B cell (primary cell): ENCODE measurements around the gene MPDZ. TPM values are rescaled to one million over a fixed set of nuclear protein-coding genes. Genes with fewer than 3 reads are reported as not detected.

Experiments
- ATAC-seq: fragments of 200-7000 bp; cut with Tn5 transposase; one replicate; pipeline ENCODE4 v1.10.0; 2021; ENCODE audit warnings: low read depth, mild to moderate bottlenecking, moderate number of reproducible peaks, moderate library complexity
- CTCF ChIA-PET: fragments of 350-600 bp; sonication (Branson Sonifier 250); formaldehyde crosslinking; loops from one replicate; lab custom pipeline; 2021; ENCODE audit warnings: antibody characterized with exemption, inconsistent platforms; lab: Charles Lee
- POLR2A ChIA-PET: fragments of 350-600 bp; sonication (Branson Sonifier 250); formaldehyde crosslinking; loops from one replicate; lab custom pipeline; 2021; ENCODE audit warnings: antibody characterized with exemption; lab: Charles Lee
- DNase-seq: peaks from one replicate; pipeline ENCODE4 v3.0.0; 2013
- H2AFZ ChIP-seq: 2 replicates; pipeline ENCODE4 v1.6.1; 2012; ENCODE audit warnings: mild to moderate bottlenecking, low read depth, low read length; ENCODE audit not compliant: insufficient read depth, poor library complexity, severe bottlenecking
- H3K27ac ChIP-seq, 2 donors: 1 replicate in 1 of 2; 2 replicates in 1 of 2; pipeline ENCODE4 v1.5.1; 2012 to 2013; ENCODE audit warnings: low read length in 2 of 2, mild to moderate bottlenecking in 2 of 2, moderate library complexity in 1 of 2
- H3K27me3 ChIP-seq, 4 experiments: fragments of 200-600 bp in 1 of 4; sonication (generic) in 1 of 4; replicated peaks in 1 of 4; 1 replicate in 2 of 4; 2 replicates in 2 of 4; pipeline versions ENCODE4 v1.6.1 to v1.7.0; 2013 to 2016; ENCODE audit warnings: low read length in 3 of 4, mild to moderate bottlenecking in 2 of 4, mixed read lengths in 1 of 4, moderate library complexity in 1 of 4; ENCODE audit not compliant: insufficient read depth in 4 of 4, control insufficient read depth in 3 of 4; ENCODE audit errors: control extremely low read depth in 1 of 4
- H3K36me3 ChIP-seq, 2 experiments: replicated peaks in 1 of 2; 1 replicate in 1 of 2; 2 replicates in 1 of 2; pipeline versions ENCODE4 v1.6.1 to v1.7.1; 2013; ENCODE audit warnings: low read length in 1 of 2; ENCODE audit not compliant: insufficient read depth in 2 of 2, control insufficient read depth in 1 of 2; ENCODE audit errors: control extremely low read depth in 1 of 2, extremely low read depth in 1 of 2
- H3K4me1 ChIP-seq, 2 donors: fragments of 200-600 bp in 1 of 2; sonication (generic) in 1 of 2; 1 replicate in 1 of 2; 2 replicates in 1 of 2; pipeline versions ENCODE4 v1.5.1 to v1.6.1; 2013 to 2017; ENCODE audit warnings: low read length in 2 of 2; ENCODE audit not compliant: control insufficient read depth in 2 of 2, insufficient read depth in 2 of 2
- H3K4me2 ChIP-seq: replicated peaks from 2 replicates; pipeline ENCODE3; 2012; ENCODE audit warnings: mild to moderate bottlenecking, low read depth, low read length; ENCODE audit not compliant: poor library complexity, severe bottlenecking
- H3K4me3 ChIP-seq, 5 experiments: fragments of 200-600 bp in 1 of 5; sonication (generic) in 1 of 5; 1 replicate in 3 of 5; 2 replicates in 2 of 5; pipeline versions ENCODE4 v1.5.1 to v1.7.0; 2011 to 2016; ENCODE audit warnings: low read length in 4 of 5, mild to moderate bottlenecking in 4 of 5, low read depth in 2 of 5, control low read depth in 1 of 5, moderate library complexity in 1 of 5; ENCODE audit not compliant: insufficient read depth in 1 of 5; ENCODE audit errors: control extremely low read depth in 1 of 5, extremely low read depth in 1 of 5
- H3K79me2 ChIP-seq: fragments of 200-600 bp; sonication (generic); one replicate; pipeline ENCODE4 v1.6.0; 2016; ENCODE audit warnings: low read length; ENCODE audit not compliant: control insufficient read depth, insufficient read depth
- H3K9ac ChIP-seq: fragments of 200-600 bp; sonication (generic); 2 replicates; pipeline ENCODE4 v1.6.1; 2017; ENCODE audit warnings: mild to moderate bottlenecking, low read length, moderate library complexity
- H3K9me3 ChIP-seq, 3 donors: one replicate each; pipeline versions ENCODE4 v1.6.1 to v1.7.1; 2013; ENCODE audit warnings: low read length in 2 of 3; ENCODE audit not compliant: control insufficient read depth in 2 of 3, insufficient read depth in 1 of 3; ENCODE audit errors: control extremely low read depth in 1 of 3
- H4K20me1 ChIP-seq: 2 replicates; pipeline ENCODE4 v1.6.0; 2012; ENCODE audit warnings: mild to moderate bottlenecking, low read length; ENCODE audit not compliant: insufficient read depth, control insufficient read depth, poor library complexity, severe bottlenecking
- H3K27ac Mint-ChIP-seq: one replicate; pipeline ENCODE4 v1.8.0; 2021; ENCODE audit warnings: mixed read lengths
- H3K27me3 Mint-ChIP-seq: one replicate; pipeline ENCODE4 v1.8.0; 2021; ENCODE audit warnings: mixed read lengths
- H3K4me1 Mint-ChIP-seq: one replicate; pipeline ENCODE4 v1.8.0; 2021; ENCODE audit warnings: mixed read lengths
- H3K4me3 Mint-ChIP-seq: one replicate; pipeline ENCODE4 v1.8.0; 2021; ENCODE audit warnings: mixed read lengths
- H3K9me3 Mint-ChIP-seq: one replicate; pipeline ENCODE4 v1.8.0; 2022; ENCODE audit warnings: mixed read lengths; ENCODE audit not compliant: insufficient read depth
- CTCF ChIP-seq: fragments of 200-600 bp; IDR thresholded peaks from one replicate; pipeline ENCODE4 v1.8.0; 2022; ENCODE audit warnings: antibody characterized with exemption, mild to moderate bottlenecking
- EZH2 ChIP-seq: IDR thresholded peaks from 2 replicates; pipeline ENCODE4 v1.6.1; 2012; ENCODE audit warnings: borderline replicate concordance, low read depth, mild to moderate bottlenecking, moderate library complexity, low read length; ENCODE audit not compliant: insufficient read depth, poor library complexity, severe bottlenecking
- WGBS: methylation state at CpG from one replicate; pipeline ENCODE4 v1.1.5; 2013; ENCODE audit warnings: missing lambda C conversion rate; ENCODE audit not compliant: insufficient coverage; 5-methylcytosine and 5-hydroxymethylcytosine counted together
- intact Hi-C: fragments of 100-400 bp; cut with micrococcal nuclease; formaldehyde crosslinking; loops from one replicate; pipeline ENCODE4 v1.10.0; 2022
- polyA plus RNA-seq: library from polyadenylated mRNA; depleted of rRNA; stranded (reverse); fragments of >200 nt; gene quantifications from 2 replicates; pipeline ENCODE4 v1.2.3, GENCODE V29; 2012
- total RNA-seq, 2 donors: library from RNA; stranded (reverse); fragments of 120-200 nt in 1 of 2; gene quantifications; 1 replicate in 1 of 2; 2 replicates in 1 of 2; pipeline versions ENCODE4 v1.2.3 to v1.2.4, GENCODE V29; 2013 to 2022

MPDZ gene
- total and polyA plus RNA-seq, 2 donors (not counting 1 experiment from before 2014, with no cell fraction given), result not detected

- H3K4me1 Mint-ChIP-seq, result no peaks in the 10 kb centered on the region
- no peak for DNase-seq
- H3K27me3 Mint-ChIP-seq, result no peaks in the 10 kb centered on the region
- no peak overlapping the region for H3K27ac Mint-ChIP-seq
- TF ChIP-seq EZH2, result no peak
- TF ChIP-seq CTCF, result no peak
- ChIA-PET CTCF (no interaction called here), POLR2A (no interaction called here)
- H3K4me1 ChIP-seq, result no peaks in the 10 kb centered on the region
- ATAC-seq, result no peak
- no peak overlapping the region for H3K9ac ChIP-seq
- intact Hi-C loops, result no loop called here
- no peak overlapping the region for H3K4me2 ChIP-seq
- H2AFZ ChIP-seq, result no peak overlapping the region
- H3K9me3 Mint-ChIP-seq, result peaks cover 2% of the 10 kb centered on the region
- H4K20me1 ChIP-seq, result no peaks in the 10 kb centered on the region
- no peaks in the 10 kb centered on the region for H3K79me2 ChIP-seq
- no peaks in the 10 kb centered on the region for H3K36me3 ChIP-seq
- H3K9me3 ChIP-seq, result peaks cover 0 to 7% (median 0%) of the 10 kb centered on the region in 3 donors
- no peak overlapping the region for H3K27ac ChIP-seq
- H3K4me3 ChIP-seq, result no peak overlapping the region
- no peaks in the 10 kb centered on the region for H3K27me3 ChIP-seq
- H3K4me3 Mint-ChIP-seq, result no peak overlapping the region
Observed at GRCh38 chr9:13239660-13240059, 39.8 kb downstream of the MPDZ start.

- ChIA-PET CTCF (no interaction called here), POLR2A (no interaction called here)
Observed at GRCh38 chr9:13239208-13239607, 40.3 kb downstream of the MPDZ start.

More at GRCh38 chr9:13239208-13239607, 40.3 kb downstream of the MPDZ start:
- no peaks in the 10 kb centered on the region for H4K20me1 ChIP-seq
- H3K27ac ChIP-seq, result no peak overlapping the region
- H3K27ac Mint-ChIP-seq, result no peak overlapping the region
- ATAC-seq (no peak), DNase-seq (no peak)
- H3K36me3 ChIP-seq, result no peaks in the 10 kb centered on the region
- no peak overlapping the region for H2AFZ ChIP-seq
- no peak overlapping the region for H3K4me2 ChIP-seq
- H3K9me3 ChIP-seq, result peaks cover 0 to 7% (median 0%) of the 10 kb centered on the region in 3 donors
- intact Hi-C loops, result no loop called here
- H3K79me2 ChIP-seq, result no peaks in the 10 kb centered on the region
- no peak overlapping the region for H3K4me3 ChIP-seq
- no peaks in the 10 kb centered on the region for H3K27me3 ChIP-seq
- H3K9me3 Mint-ChIP-seq, result no peaks in the 10 kb centered on the region
- no peak overlapping the region for H3K4me3 Mint-ChIP-seq
- no CpG with 5 or more reads among the region's 1 CpG for WGBS
- H3K4me1 Mint-ChIP-seq, result no peaks in the 10 kb centered on the region
- H3K27me3 Mint-ChIP-seq, result no peaks in the 10 kb centered on the region
- H3K4me1 ChIP-seq, result no peaks in the 10 kb centered on the region
- TF ChIP-seq CTCF (no peak), EZH2 (no peak)
- H3K9ac ChIP-seq, result no peak overlapping the region
